ENCODE data around the gene SYNPO.

Gene SYNPO

DNA sequence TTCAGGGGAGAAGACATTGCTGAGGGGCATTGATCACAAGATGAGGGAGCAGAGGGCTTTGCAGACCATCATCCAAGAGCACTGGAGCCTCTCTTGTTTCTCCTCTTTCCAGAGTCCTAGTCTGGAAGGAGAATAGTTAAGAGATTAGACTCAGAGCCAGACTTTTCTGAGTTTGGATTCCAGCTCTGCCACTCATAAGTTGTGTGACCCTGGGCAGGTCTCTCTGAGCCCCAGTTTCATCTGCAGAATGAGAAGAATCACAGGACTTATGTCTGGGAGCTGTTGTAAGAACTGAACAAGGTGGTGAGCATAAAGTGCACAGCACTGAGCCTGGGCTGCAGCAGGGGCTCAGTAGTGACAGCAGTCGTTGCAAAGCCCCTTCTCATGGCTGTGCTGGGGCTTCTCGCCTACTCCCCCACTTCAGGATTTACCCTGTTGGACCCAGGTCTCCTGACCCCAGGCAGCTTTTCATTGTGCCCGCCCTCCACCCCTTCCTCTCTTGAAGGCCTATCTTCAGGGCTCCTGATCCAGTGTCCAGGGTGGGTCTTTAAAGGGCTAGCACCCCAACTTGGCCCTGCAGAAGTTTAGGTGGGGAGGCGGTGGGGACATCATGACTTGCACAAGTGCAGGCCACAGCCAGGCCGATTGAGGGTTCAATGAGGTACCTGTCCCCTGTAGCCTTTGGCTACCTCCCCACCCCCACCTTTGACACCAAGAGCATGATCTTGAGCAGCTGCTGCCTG lies 1.5 kb downstream of the SYNPO start:
- no peaks in the 10 kb centered on the region for H3K27me3 ChIP-seq (replicated peaks in 2 of 5; ENCODE audit: control insufficient read depth in 4 of 5, insufficient read depth in 5 of 5, low read length in 4 of 5)
- no peaks in the 10 kb centered on the region for H3K36me3 ChIP-seq (ENCODE audit: control insufficient read depth in 4 of 4, insufficient read depth in 4 of 4, low read length in 3 of 4)
- H3K27ac ChIP-seq (ENCODE audit: insufficient read depth in 1 of 2, low read depth in 1 of 2, low read length in 2 of 2, poor library complexity in 1 of 2, severe bottlenecking in 2 of 2), result no peak overlapping the region
- H3K4me1 ChIP-seq (ENCODE audit: control extremely low read depth in 1 of 4, control insufficient read depth in 4 of 4, insufficient read depth in 4 of 4, low read length in 3 of 4), result peaks cover 0 to 6% (median 4%) of the 10 kb centered on the region in 4 experiments
- no peaks in the 10 kb centered on the region for H3K9me3 ChIP-seq (ENCODE audit: control extremely low read depth in 1 of 5, control insufficient read depth in 4 of 5, insufficient read depth in 2 of 5, low read depth in 1 of 5, low read length in 4 of 5)
- DNase-seq, result no peak
- POLR2A ChIA-PET, result no interaction called here
- CTCF ChIA-PET, result interaction anchor here (0.8 to 2.1 kb wide), 3 partner anchors 10 to 19 kb away, joined by 3 to 6 read pairs (median 3); partner anchors contain the start of gene MYOZ3
- 97% methylated on average over 5 of the region's 5 CpGs for WGBS (ENCODE audit: insufficient coverage)
- H3K4me3 ChIP-seq (ENCODE audit: control insufficient read depth in 1 of 7, extremely low read depth in 1 of 7, insufficient read depth in 4 of 7, low read depth in 2 of 7, low read length in 6 of 7), result no peak overlapping the region

DNA sequence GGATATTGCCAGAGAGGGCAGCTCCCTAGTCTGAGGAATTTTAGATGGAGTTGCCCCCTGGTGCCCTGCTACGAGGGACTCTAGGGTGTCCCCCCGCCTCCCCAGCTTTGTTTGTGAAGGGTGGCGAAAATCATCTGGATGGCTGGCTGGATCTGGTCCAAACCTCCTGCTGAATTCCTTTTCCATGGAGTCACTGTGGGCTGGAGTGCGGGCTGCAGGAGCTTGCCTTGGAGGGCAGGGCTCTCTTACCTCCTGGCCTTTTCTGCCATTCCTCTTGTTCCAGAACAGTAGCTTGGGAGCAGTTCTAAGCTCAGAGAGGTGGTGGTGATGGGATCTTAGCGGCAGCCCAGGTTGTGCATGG lies 2.1 kb downstream of the SYNPO start:
- no peaks in the 10 kb centered on the region for H3K36me3 ChIP-seq (ENCODE audit: control insufficient read depth in 4 of 4, insufficient read depth in 4 of 4, low read length in 3 of 4)
- H3K27me3 ChIP-seq (replicated peaks in 2 of 5; ENCODE audit: control insufficient read depth in 4 of 5, insufficient read depth in 5 of 5, low read length in 4 of 5), result no peaks in the 10 kb centered on the region
- no peak overlapping the region for H3K27ac ChIP-seq (ENCODE audit: insufficient read depth in 1 of 2, low read depth in 1 of 2, low read length in 2 of 2, poor library complexity in 1 of 2, severe bottlenecking in 2 of 2)
- 96% methylated on average over 5 of the region's 5 CpGs for WGBS (ENCODE audit: insufficient coverage)
- DNase-seq, result no peak
- POLR2A ChIA-PET, result no interaction called here
- H3K9me3 ChIP-seq (ENCODE audit: control extremely low read depth in 1 of 5, control insufficient read depth in 4 of 5, insufficient read depth in 2 of 5, low read depth in 1 of 5, low read length in 4 of 5), result no peaks in the 10 kb centered on the region
- CTCF ChIA-PET, result interaction anchor here (0.8 to 2.1 kb wide), 2 partner anchors 10 to 13 kb away, joined by 3 to 6 read pairs; no protein-coding TSS in a partner anchor
- H3K4me1 ChIP-seq (ENCODE audit: control extremely low read depth in 1 of 4, control insufficient read depth in 4 of 4, insufficient read depth in 4 of 4, low read length in 3 of 4), result peaks cover 0 to 4% (median 3%) of the 10 kb centered on the region in 4 experiments
- H3K4me3 ChIP-seq (ENCODE audit: control insufficient read depth in 1 of 7, extremely low read depth in 1 of 7, insufficient read depth in 4 of 7, low read depth in 2 of 7, low read length in 6 of 7), result no peak overlapping the region

DNA sequence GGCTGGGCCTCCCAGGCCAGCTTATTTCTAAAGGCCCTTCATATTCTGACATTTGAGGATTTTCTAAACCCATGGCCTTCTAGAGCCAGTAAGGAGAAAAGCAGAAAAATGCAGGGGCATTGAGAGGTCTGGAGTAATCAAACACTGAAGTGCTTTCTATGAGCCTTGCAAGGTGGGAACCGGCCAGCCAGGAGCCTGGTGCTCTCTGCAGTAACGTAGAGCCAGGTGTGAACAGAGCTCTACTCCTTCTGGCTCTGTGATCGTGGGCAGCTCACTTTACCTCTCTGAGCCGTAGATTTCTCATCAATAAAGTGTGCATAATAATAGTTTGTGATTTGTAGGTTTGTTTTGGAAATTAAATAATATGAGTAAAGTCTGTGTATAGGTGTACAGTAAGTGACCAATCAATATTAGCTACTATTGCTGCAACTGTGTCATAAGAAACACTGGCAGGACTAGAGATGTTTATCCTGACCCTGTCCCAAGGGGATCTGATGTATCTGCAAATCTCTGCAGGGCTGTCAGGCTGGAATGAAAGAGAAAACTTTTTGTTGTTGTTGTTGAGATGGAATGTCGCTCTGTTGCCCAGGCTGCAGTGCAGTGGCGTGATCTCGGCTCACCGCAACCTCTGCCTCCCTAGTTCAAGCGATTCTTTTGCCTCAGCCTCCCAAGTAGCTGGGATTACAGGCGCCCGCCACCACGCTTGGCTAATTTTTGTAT lies 2.7 kb downstream of the SYNPO start:
- peaks cover 0 to 4% (median 0%) of the 10 kb centered on the region in 4 experiments for H3K4me1 ChIP-seq (ENCODE audit: control extremely low read depth in 1 of 4, control insufficient read depth in 4 of 4, insufficient read depth in 4 of 4, low read length in 3 of 4)
- no peaks in the 10 kb centered on the region for H3K27me3 ChIP-seq (replicated peaks in 2 of 5; ENCODE audit: control insufficient read depth in 4 of 5, insufficient read depth in 5 of 5, low read length in 4 of 5)
- POLR2A ChIA-PET, result no interaction called here
- H3K27ac ChIP-seq (ENCODE audit: insufficient read depth in 1 of 2, low read depth in 1 of 2, low read length in 2 of 2, poor library complexity in 1 of 2, severe bottlenecking in 2 of 2), result no peak overlapping the region
- H3K9me3 ChIP-seq (ENCODE audit: control extremely low read depth in 1 of 5, control insufficient read depth in 4 of 5, insufficient read depth in 2 of 5, low read depth in 1 of 5, low read length in 4 of 5), result no peaks in the 10 kb centered on the region
- H3K4me3 ChIP-seq (ENCODE audit: control insufficient read depth in 1 of 7, extremely low read depth in 1 of 7, insufficient read depth in 4 of 7, low read depth in 2 of 7, low read length in 6 of 7), result no peak overlapping the region
- CTCF ChIA-PET, result interaction anchor here (0.8 to 2.1 kb wide), 2 partner anchors 11 to 12 kb away, joined by 3 to 6 read pairs; no protein-coding TSS in a partner anchor
- no peak for DNase-seq
- no peaks in the 10 kb centered on the region for H3K36me3 ChIP-seq (ENCODE audit: control insufficient read depth in 4 of 4, insufficient read depth in 4 of 4, low read length in 3 of 4)
- 97% methylated on average over 2 of the region's 12 CpGs for WGBS (ENCODE audit: insufficient coverage)

DNA sequence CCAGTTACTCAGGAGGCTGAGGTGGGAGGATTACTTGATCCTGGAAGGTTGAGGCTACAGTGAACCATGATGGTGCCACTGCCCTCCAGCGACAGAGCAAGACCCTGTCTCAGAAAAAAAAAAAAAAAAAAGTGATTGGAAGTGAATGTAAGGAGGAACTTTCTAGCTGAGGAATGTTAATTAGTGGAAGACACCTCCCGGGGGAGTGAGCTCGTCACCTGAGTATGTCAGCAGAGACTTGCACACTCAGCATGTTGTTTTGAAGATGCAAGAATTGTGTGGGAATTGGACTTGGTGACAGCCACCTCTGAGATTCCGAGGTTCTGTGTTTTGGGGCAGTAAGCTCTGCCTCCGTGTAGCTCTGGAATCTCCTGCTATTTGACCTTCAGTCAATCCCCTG lies 3.6 kb downstream of the SYNPO start:
- ChIA-PET CTCF (interaction anchor here (1.3 kb wide), 1 partner anchor 10 kb away, joined by 7 read pairs; no protein-coding TSS in a partner anchor), POLR2A (no interaction called here)
- WGBS (ENCODE audit: insufficient coverage), result 95% methylated on average over 5 of the region's 5 CpGs
- Histone ChIP-seq H3K4me3 (ENCODE audit: control insufficient read depth in 1 of 7, extremely low read depth in 1 of 7, insufficient read depth in 4 of 7, low read depth in 2 of 7, low read length in 6 of 7) (no peak overlapping the region), H3K27me3 (replicated peaks in 2 of 5; ENCODE audit: control insufficient read depth in 4 of 5, insufficient read depth in 5 of 5, low read length in 4 of 5) (no peaks in the 10 kb centered on the region), H3K9me3 (ENCODE audit: control extremely low read depth in 1 of 5, control insufficient read depth in 4 of 5, insufficient read depth in 2 of 5, low read depth in 1 of 5, low read length in 4 of 5) (no peaks in the 10 kb centered on the region), H3K4me1 (ENCODE audit: control extremely low read depth in 1 of 4, control insufficient read depth in 4 of 4, insufficient read depth in 4 of 4, low read length in 3 of 4) (peaks cover 0 to 4% (median 0%) of the 10 kb centered on the region in 4 experiments), H3K36me3 (ENCODE audit: control insufficient read depth in 4 of 4, insufficient read depth in 4 of 4, low read length in 3 of 4) (no peaks in the 10 kb centered on the region), H3K27ac (ENCODE audit: insufficient read depth in 1 of 2, low read depth in 1 of 2, low read length in 2 of 2, poor library complexity in 1 of 2, severe bottlenecking in 2 of 2) (no peak overlapping the region)
- DNase-seq, result no peak

GRCh38 chr5:150644514-150644913 lies 4.1 kb downstream of the SYNPO start:
- CTCF ChIA-PET, result interaction anchor here (1.3 kb wide), 1 partner anchor 9 kb away, joined by 7 read pairs; no protein-coding TSS in a partner anchor
- Histone ChIP-seq H3K9me3 (ENCODE audit: control extremely low read depth in 1 of 5, control insufficient read depth in 4 of 5, insufficient read depth in 2 of 5, low read depth in 1 of 5, low read length in 4 of 5) (no peaks in the 10 kb centered on the region), H3K4me3 (ENCODE audit: control insufficient read depth in 1 of 7, extremely low read depth in 1 of 7, insufficient read depth in 4 of 7, low read depth in 2 of 7, low read length in 6 of 7) (no peak overlapping the region), H3K27ac (ENCODE audit: insufficient read depth in 1 of 2, low read depth in 1 of 2, low read length in 2 of 2, poor library complexity in 1 of 2, severe bottlenecking in 2 of 2) (no peak overlapping the region), H3K4me1 (ENCODE audit: control extremely low read depth in 1 of 4, control insufficient read depth in 4 of 4, insufficient read depth in 4 of 4, low read length in 3 of 4) (peaks cover 0 to 4% (median 0%) of the 10 kb centered on the region in 4 experiments), H3K36me3 (ENCODE audit: control insufficient read depth in 4 of 4, insufficient read depth in 4 of 4, low read length in 3 of 4) (no peaks in the 10 kb centered on the region), H3K27me3 (replicated peaks in 2 of 5; ENCODE audit: control insufficient read depth in 4 of 5, insufficient read depth in 5 of 5, low read length in 4 of 5) (no peaks in the 10 kb centered on the region)
- 78% methylated on average over 2 of the region's 2 CpGs for WGBS (ENCODE audit: insufficient coverage)
- DNase-seq, result no peak
- POLR2A ChIA-PET, result no interaction called here

DNA sequence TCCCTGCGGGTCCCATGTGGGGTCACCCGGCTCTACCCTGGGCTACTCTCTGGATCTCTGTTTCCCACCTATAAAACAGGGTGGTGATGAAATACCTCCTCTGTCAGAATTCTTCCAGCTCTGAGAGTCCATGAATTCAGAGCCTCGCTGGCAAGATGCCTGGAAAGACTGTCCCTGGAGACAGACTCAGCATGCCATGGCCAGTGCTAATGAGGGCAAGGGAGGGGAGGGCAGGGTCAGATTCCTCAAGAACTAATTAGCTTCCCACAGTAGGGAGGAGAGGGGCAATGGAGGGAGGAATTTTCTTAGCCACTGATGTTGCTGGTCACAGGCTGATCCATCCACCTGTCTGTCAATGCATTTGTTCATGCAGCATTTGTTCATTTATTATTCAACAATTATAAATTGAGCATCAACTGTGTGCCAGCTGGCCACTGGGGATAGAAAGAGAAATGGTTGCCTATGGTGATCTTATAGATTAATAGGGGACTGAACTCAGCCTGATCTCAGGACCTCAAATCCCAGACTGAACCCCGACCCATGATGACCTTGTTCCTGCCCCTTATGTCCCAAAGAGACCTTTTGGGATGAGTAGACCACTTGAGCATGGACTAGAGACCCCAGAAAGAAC lies 4.7 kb downstream of the SYNPO start:
- Histone ChIP-seq H3K27me3 (replicated peaks in 2 of 5; ENCODE audit: control insufficient read depth in 4 of 5, insufficient read depth in 5 of 5, low read length in 4 of 5) (no peaks in the 10 kb centered on the region), H3K27ac (ENCODE audit: insufficient read depth in 1 of 2, low read depth in 1 of 2, low read length in 2 of 2, poor library complexity in 1 of 2, severe bottlenecking in 2 of 2) (no peak overlapping the region), H3K4me1 (ENCODE audit: control extremely low read depth in 1 of 4, control insufficient read depth in 4 of 4, insufficient read depth in 4 of 4, low read length in 3 of 4) (peaks cover 0 to 4% (median 0%) of the 10 kb centered on the region in 4 experiments), H3K9me3 (ENCODE audit: control extremely low read depth in 1 of 5, control insufficient read depth in 4 of 5, insufficient read depth in 2 of 5, low read depth in 1 of 5, low read length in 4 of 5) (no peaks in the 10 kb centered on the region), H3K4me3 (ENCODE audit: control insufficient read depth in 1 of 7, extremely low read depth in 1 of 7, insufficient read depth in 4 of 7, low read depth in 2 of 7, low read length in 6 of 7) (no peak overlapping the region), H3K36me3 (ENCODE audit: control insufficient read depth in 4 of 4, insufficient read depth in 4 of 4, low read length in 3 of 4) (no peaks in the 10 kb centered on the region)
- no peak for DNase-seq
- ChIA-PET CTCF (interaction anchor here (1.2 to 1.3 kb wide), 2 partner anchors 9 kb away, joined by 3 to 7 read pairs; no protein-coding TSS in a partner anchor), POLR2A (no interaction called here)
- WGBS (ENCODE audit: insufficient coverage), result 93% methylated on average over 3 of the region's 4 CpGs
